ENCODE results near the gene AP5S1.

DNA sequence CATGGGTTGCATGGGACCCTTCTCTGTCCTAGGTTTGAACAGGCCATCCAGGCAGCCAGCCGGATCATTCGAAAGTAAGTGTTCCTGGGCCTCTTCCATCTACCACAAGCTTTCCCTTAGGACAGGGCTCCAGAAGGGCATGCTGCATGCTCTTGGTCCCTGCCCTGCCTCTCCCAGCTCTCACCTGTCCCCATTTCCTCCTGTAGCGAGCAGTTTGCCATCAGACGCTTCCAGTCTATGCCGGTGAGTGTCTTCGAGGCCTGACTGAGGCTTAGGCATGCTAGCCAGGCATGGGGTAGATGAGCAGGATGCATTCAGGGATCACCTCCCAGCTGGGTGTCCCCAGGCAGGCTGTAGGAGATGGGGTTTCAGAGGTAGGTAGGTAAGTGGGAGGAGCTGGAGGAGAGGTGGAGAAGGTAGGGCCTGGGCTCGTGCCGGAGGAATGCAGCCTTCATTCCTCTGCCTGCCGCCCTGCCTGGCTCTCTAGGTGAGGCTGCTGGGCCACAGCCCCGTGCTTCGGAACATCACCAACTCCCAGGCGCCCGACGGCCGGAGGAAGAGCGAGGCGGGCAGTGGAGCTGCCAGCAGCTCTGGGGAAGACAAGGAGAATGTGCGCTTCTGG, 20.0 kb upstream of the AP5S1 start:
- TF ChIP-seq, protein P1, sequence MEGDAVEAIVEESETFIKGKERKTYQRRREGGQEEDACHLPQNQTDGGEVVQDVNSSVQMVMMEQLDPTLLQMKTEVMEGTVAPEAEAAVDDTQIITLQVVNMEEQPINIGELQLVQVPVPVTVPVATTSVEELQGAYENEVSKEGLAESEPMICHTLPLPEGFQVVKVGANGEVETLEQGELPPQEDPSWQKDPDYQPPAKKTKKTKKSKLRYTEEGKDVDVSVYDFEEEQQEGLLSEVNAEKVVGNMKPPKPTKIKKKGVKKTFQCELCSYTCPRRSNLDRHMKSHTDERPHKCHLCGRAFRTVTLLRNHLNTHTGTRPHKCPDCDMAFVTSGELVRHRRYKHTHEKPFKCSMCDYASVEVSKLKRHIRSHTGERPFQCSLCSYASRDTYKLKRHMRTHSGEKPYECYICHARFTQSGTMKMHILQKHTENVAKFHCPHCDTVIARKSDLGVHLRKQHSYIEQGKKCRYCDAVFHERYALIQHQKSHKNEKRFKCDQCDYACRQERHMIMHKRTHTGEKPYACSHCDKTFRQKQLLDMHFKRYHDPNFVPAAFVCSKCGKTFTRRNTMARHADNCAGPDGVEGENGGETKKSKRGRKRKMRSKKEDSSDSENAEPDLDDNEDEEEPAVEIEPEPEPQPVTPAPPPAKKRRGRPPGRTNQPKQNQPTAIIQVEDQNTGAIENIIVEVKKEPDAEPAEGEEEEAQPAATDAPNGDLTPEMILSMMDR (conservative IDR thresholded peaks at IDR 0.05) = no peak
- TF ChIP-seq EZH2 (IDR thresholded peaks at IDR 0.05; ENCODE audit: low read depth) = no peak

Data from PC-9 (cell line).